ENCODE results near the gene RGS7.

- TF ChIP-seq SRF (IDR thresholded peaks at IDR 0.05; ENCODE audit: low read depth, low read length): no peak
- TF ChIP-seq, protein P1, sequence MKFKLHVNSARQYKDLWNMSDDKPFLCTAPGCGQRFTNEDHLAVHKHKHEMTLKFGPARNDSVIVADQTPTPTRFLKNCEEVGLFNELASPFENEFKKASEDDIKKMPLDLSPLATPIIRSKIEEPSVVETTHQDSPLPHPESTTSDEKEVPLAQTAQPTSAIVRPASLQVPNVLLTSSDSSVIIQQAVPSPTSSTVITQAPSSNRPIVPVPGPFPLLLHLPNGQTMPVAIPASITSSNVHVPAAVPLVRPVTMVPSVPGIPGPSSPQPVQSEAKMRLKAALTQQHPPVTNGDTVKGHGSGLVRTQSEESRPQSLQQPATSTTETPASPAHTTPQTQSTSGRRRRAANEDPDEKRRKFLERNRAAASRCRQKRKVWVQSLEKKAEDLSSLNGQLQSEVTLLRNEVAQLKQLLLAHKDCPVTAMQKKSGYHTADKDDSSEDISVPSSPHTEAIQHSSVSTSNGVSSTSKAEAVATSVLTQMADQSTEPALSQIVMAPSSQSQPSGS (IDR thresholded peaks at IDR 0.05; ENCODE audit: low read length): no peak
- no peak for TF ChIP-seq POLR2A (IDR thresholded peaks at IDR 0.05; ENCODE audit: control extremely low read depth in 1 of 2, low read depth in 2 of 2, low read length in 2 of 2)
Observed at GRCh38 chr1:241330619-241331327, 26.2 kb downstream of the RGS7 start.
